COR-L47 (cell line): ENCODE data around the gene TMEM106C.

Experiments
- DNase-seq: peaks from one replicate; lab custom pipeline; 2025; lab: John Stamatoyannopoulos, UW

Gene TMEM106C, protein sequence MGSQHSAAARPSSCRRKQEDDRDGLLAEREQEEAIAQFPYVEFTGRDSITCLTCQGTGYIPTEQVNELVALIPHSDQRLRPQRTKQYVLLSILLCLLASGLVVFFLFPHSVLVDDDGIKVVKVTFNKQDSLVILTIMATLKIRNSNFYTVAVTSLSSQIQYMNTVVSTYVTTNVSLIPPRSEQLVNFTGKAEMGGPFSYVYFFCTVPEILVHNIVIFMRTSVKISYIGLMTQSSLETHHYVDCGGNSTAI

GRCh38 chr12:47963340-47964040, at the start of gene TMEM106C:
Gene TMEM106C, plus strand, starts transcription at chr12:47963596. Its CDS starts 641 bp downstream, at chr12:47964237.
- DNase-seq = peak; percentile 90

- DNase-seq = no peak
These were observed 42.5 kb upstream of the TMEM106C start for GRCh38 chr12:47920913-47921312.

- no peak for DNase-seq
These were observed 41.5 kb upstream of the TMEM106C start for GRCh38 chr12:47921907-47922306.

DNA sequence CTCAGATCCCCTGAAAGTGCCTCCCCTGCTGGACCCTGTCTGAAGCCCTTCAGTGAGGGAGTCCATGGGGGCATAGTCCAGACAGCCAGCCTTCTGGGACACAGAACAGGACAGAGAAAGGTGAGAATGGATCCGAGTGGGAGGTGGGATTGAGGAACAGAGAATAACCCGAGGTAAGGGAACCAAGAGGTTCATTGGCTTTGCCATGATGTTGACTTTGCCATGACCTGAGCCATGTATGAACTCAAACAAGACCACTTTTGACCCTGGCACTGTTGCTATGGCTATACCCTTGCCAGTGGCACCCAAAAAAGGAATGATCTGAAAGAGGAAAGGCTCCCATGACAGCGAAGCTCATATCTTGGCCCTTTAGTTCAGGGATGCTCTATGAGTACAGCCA, 36.0 kb upstream of the TMEM106C start:
- no peak for DNase-seq

DNA sequence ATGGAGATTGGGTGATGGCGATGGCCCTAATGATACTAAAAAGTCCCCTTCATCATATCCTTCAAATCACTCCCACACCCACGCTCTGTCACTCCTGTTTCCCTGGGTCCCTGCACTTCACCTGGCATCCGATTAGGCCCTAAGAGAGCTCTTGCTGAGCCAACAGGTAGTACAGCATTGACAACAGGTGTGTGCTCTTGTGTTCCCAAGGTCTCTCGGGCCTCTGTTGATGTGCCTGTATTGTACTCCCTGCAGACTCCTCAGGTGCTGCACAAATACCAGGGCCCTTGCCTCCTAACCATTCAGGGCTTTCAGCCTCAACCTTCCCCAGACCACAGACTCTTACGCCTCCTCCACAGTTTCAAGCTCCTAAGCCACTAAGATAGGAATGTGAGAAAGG, 32.8 kb upstream of the TMEM106C start:
- DNase-seq = no peak

DNA sequence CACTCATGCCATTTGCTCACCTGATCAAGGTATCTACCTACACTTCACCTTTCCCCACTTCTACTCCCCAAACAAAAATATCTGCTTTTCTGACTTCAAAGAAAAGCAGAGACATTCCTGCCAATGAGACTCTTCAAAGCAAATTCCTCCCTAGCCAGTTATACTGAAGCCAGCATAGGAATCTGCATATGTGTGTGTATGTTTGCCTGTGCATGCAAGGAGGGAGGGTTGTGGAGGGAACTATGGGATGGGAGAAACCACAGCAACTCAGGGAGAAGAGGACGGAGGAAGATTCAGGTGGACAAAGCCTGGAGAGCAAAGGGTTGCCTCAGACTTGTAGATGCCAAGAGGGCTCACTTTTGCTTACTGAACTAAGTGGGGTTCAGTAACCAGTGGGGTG, 32.2 kb upstream of the TMEM106C start:
- no peak for DNase-seq

- no peak for DNase-seq
These were observed 28.2 kb upstream of the TMEM106C start for GRCh38 chr12:47935184-47935583.

- no peak for DNase-seq
These were observed 25.3 kb upstream of the TMEM106C start for GRCh38 chr12:47938093-47938492.

DNA sequence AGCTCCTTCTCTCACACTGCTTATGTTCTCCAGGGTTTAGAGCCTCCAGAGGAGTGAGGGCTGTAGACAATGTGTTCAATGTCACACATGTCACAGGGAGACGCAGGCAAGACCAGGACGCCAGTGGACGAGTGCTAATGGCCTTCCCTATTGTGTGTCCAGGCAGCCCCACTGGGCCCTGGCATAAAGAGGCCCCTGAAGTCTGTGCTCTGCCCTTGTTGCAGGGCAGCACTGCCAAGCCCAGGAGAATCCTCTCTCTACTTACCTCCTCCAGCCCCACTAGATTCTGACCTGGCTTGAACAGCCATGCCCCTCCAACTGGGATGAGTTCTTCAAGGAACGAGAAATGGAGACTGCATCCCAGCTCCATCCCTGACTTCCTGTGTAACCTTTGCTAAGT, 24.8 kb upstream of the TMEM106C start:
- DNase-seq = no peak

DNA sequence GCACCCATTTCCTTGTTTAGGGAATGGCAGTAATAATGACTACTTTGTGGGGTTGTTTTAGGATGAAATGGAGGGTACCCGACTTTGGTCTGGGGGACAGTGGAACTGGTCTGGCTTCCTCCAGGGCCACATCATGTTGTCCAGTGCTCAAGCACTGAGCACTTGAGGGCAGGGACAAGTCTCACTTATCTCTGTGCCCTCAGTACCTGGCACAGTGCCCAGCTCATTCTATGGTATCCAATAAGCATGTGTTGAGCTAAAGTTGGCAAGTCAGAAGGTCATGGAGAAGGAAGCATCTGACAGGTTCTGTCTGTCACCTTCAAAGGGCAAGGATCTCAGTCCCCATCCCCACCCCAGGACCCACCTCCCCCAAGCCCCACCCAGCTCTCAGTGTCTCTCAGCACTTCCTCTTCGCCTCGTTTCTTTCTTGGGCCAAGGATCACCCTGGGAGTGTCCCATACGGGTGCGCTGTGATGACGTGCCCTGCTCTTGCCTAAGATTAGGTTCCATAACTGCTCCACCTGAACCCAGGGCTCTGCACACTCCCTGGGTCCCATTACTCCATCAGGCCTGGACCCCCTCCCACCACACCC, 24.3 kb upstream of the TMEM106C start:
- DNase-seq = no peak

DNA sequence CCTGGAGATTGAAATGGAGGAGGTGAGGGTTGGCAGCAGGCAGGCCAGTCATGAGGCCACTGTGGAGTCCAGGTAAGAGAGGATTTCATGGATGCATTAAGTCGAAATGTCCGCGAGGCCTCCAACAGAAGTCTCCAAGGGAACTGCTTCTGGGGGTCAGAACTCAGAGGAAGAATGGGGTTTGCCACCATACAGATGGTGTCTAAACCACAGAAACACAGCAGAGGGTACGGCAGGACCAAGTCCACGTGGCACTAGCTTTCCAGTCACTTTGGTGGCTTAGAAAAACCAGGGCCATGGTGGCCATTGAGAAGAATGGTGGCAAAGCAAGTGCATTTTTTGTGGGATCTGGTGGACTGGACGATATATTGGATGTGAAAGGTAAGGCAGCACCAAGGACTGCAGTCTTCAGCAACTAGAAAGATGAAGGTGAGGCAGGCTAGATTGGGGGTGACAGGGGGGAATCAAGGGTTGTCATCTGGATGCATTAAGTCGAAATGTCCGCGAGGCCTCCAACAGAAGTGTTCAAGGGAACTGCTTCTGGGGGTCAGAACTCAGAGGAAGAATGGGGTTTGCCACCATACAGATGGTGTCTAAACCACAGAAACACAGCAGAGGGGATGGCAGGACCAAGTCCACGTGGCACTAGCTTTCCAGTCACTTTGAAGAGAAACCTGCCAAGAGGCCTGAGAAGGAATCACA, 22.5 kb upstream of the TMEM106C start:
- no peak for DNase-seq

DNA sequence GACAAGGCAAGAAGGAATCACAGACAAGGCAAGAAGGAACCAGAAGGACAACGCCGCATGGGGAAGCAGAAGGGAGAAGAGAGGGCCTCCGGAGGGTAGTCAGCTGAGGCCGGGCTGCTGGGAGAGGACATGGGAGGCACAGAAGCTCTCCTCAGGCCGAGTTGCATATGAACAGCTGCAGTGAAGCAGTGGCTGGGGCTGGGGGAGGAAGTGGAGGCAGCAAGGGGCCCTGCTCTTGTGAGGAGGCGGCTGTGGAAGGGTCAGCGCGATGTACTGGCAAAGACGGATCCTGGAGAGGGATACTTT, 22.0 kb upstream of the TMEM106C start:
- no peak for DNase-seq

DNA sequence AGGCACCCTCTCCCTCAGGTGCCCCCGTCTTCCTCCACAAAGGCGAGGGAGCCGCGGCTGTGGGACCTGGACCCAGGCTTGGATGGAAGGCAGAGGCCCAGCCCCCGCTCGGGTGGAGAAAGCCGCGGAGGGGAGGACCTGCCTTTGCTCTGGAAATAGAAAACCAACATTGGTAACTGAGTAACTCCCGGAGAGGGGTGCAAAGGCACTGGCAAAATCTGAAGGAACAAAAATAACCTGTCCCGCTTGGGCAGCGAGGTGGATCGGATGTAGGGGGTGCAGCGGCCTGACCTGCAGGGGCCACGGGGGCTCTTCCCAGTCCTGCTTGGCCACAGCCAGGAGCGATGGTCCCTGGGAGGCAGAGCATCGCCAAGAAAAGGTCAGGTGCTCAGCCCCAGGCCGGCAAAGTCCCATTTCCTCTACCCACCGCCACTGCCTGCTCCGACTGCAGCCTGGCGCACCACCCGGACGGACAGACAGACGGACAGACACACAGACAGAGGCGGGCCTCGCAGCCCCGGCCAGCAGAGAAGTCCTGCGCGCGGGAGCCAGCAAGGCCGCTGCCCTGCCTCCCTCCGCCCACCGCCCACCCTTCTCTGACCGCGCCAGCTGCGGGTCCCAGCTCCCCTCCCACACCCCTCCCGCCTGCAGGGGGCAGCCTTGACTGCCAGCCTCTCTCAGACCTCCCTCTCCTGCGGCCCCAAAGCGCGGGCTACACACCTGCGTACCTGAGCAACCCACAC, 21.4 kb upstream of the TMEM106C start:
- no peak for DNase-seq

- no peak for DNase-seq
These were observed 20.7 kb upstream of the TMEM106C start for GRCh38 chr12:47942614-47943225.

GRCh38 chr12:47943623-47944340, 19.6 kb upstream of the TMEM106C start:
- no peak for DNase-seq

DNA sequence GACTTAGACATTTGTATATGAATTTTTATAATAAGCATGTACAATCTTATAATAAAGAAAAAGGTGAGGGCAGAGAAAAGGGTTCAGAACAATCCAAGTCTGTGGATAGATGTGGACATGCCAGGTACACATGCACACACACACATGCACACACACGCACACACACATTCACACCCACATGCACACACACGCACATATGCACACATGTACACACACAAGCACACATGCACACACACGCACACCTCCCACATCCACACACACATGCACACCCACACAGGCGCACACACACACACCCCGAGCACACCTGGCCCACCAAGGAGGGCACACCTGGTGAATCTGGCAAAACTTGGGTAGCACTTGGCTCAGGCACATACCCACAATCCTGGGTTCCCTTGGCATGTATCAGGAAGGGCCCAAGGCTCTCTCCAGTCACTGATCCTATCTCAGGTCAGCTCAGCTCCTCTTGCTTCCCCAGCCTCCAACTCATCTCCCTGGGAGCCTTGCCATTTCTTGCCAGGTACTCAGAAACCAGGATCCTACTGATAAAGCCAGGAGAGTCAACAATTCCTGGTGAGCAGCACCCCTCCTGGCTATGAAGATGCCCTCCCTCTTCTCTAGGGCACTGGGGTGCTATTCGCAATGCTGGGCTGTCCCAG, 18.6 kb upstream of the TMEM106C start:
- DNase-seq = no peak

DNA sequence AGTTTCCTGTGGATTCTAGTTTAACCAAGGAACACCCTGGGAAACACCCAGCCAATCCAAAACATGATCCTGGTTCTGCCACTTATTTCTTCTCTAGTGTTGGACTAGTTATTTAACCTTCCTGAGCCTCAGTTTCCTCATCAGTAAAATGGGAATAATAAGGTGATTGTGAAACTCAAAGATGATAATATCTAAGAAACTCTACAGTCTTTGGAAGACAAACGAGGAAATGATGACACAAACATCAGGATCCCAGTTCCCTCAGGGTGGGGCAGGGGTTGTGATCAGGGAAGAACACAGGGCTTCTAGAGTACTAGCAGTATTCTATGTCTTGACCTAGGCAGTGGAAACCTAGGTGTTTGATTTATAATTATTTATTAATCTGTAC, 18.1 kb upstream of the TMEM106C start:
- DNase-seq = no peak

DNA sequence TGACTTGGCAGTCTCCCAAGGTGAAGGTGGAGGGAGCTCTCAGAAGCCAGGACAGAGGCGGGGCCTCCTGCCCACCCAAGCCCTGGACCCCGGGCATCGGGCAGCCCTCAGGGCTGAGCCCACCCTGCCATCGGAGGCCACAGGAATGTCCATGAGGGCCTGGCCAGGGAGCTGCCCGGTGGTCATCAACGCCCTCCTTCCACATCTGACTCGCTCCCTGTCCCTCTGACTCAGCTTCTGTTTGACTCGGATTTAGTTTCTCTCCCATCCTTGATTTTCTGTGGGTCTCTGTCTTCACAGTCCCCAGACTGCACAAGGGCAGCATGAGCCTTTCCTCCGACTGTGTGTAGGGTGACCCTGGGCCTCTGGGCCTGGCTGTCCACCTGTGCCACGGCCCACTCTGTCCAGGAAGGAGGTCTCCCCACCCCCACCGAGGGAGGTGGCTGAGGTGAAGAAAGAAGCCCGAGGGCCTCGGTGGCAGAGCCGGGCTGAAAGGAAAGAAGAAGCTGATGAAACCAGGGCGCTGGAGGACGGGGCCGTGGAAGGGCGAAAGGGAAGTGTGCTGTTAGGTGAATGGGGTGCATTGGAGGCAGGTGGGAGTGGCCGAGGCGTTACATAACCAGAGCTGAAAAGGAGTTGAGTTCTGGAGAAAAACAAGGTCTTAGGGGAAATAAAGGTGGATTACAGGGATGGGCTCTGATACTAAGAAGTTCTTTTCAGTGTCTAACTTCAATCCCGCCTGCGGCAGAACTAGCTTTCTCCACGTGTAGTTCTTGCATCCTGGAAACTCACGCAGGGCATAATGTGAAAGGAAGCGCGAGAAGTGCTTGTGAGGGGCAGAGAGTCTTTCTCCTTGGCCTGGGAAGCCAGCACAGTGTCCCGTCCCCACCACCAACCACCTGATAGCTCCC, 16.7 kb upstream of the TMEM106C start:
- no peak for DNase-seq

GRCh38 chr12:47947341-47947740, 16.1 kb upstream of the TMEM106C start:
- DNase-seq = no peak
